HUES48 (cell line): Measurements from ENCODE around the gene PLAC9.
"Not testable (repeated sequence)": the region's sequence is repeated elsewhere in the genome, so short reads cannot be mapped to it uniquely, and the experiment has no call there.

ENCODE experiments used
- H3K27ac ChIP-seq: one replicate; pipeline ENCODE4 v1.7.0; 2013; ENCODE audit warnings: low read depth, low read length, inconsistent platforms
- H3K27me3 ChIP-seq: 2 replicates; pipeline ENCODE4 v1.6.1; 2013; ENCODE audit warnings: mild to moderate bottlenecking, low read length; ENCODE audit not compliant: control insufficient read depth, insufficient read depth
- H3K36me3 ChIP-seq: 2 replicates; pipeline ENCODE4 v1.6.1; 2013; ENCODE audit warnings: low read length; ENCODE audit not compliant: control insufficient read depth, insufficient read depth
- H3K4me1 ChIP-seq: 2 replicates; pipeline ENCODE4 v1.6.1; 2013; ENCODE audit warnings: mild to moderate bottlenecking, low read length; ENCODE audit not compliant: control insufficient read depth, insufficient read depth
- H3K4me3 ChIP-seq: 2 replicates; pipeline ENCODE4 v1.5.1; 2013; ENCODE audit warnings: mild to moderate bottlenecking, low read depth, low read length
- H3K9ac ChIP-seq: 2 replicates; pipeline ENCODE4 v1.6.1; 2013; ENCODE audit warnings: mild to moderate bottlenecking, low read depth, low read length, moderate library complexity
- H3K9me3 ChIP-seq: 2 replicates; pipeline ENCODE4 v1.6.1; 2013; ENCODE audit warnings: low read length; ENCODE audit not compliant: control insufficient read depth, insufficient read depth

The PLAC9 gene

DNA sequence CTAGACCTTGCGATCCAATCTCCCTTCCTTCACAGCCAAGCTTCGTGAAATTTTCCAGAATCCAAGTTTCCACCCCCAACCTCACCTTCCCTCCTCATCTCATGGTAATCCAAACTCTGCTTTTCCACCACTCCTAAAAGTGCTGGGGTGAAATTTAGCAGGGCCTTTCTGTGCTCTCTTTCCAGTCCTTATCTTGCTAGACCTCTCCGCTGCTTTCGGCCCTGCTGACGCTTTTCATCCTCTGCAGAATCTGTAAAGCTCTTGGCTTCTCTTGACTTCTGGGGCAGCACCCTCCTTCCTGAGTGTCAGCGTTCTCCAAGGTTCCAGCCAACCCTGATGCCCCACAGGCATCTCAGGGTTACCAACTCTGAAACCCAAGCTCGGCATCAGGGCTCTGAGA, 7.7 kb downstream of the PLAC9 start:
- no peak overlapping the region for H3K9ac ChIP-seq
- H3K4me1 ChIP-seq: peaks cover 2% of the 10 kb centered on the region; the same call in 1 of the 2 replicates
- H3K9me3 ChIP-seq: no peaks in the 10 kb centered on the region
- H3K27me3 ChIP-seq: no peaks in the 10 kb centered on the region
- no peak overlapping the region for H3K4me3 ChIP-seq
- no peak overlapping the region for H3K27ac ChIP-seq
- no peaks in the 10 kb centered on the region for H3K36me3 ChIP-seq

DNA sequence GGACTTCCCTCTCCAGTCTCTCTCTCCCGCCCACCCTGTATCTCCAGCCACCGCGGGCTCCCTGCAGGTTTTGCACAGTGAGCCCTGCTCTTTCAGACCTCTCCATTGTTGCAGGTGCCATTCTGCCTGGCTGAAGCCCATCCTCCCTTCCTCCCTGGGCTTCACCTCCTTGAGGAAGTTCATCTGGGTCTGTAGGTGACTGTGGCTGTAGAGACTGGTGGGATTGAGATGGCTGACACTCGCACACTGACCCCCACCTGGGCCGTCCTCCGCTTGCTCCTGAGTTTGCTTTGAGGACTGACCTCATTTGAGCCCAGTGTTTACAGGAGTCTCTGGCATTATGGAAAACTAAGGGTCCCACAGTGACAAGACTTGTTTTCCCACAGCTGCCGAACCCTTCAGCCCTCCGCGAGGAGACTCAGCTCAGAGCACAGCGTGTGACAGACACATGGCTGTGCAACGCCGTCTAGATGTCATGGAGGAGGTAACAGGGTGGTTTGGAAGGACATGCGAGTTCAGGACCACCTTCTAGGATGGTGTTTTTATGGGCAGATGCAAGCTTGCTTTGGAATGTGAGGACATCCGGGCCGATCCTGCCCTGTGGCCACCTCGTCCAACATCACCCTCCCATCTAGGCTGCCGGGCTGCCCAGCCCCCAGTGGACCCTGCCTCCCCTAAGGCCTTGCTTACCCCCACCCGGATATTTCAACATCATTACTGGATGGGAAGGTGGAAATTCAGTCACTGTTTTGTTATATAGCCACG, 9.3 kb downstream of the PLAC9 start:
- Histone ChIP-seq H3K4me1 (peaks cover 2% of the 10 kb centered on the region; the same call in 1 of the 2 replicates), H3K27me3 (no peaks in the 10 kb centered on the region), H3K36me3 (no peaks in the 10 kb centered on the region), H3K27ac (no peak overlapping the region), H3K9ac (no peak overlapping the region), H3K4me3 (no peak overlapping the region), H3K9me3 (no peaks in the 10 kb centered on the region)

DNA sequence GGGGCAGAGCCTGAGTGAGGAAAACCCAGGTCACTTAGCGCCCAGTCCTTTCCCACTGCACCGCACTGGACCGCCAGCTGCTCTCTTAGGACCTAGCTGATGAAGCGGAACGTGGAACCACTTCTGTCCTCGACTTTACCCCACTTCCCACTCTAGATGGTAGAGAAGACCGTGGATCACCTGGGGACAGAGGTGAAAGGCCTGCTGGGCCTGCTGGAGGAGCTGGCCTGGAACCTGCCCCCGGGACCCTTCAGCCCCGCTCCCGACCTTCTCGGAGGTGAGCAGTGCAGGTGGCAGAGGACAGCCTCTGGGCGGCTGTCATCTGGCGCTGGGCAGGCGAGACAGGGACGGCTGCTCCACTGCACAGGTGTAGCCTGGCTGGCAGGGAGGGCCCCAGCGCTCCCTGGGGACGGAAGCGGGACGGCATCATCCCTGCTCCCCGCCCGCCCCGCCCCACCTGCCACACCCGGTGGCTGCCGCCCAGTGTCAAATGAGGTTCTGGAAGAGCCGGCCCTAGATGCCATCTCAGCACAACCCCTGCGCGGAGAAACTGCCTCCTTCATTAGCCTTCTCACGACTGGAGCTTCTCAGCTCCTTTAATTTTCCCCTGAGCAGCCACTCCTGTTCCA, 11.7 kb downstream of the PLAC9 start:
- Histone ChIP-seq H3K36me3 (no peaks in the 10 kb centered on the region), H3K9ac (no peak overlapping the region), H3K27me3 (no peaks in the 10 kb centered on the region), H3K4me1 (no peaks in the 10 kb centered on the region), H3K4me3 (no peak overlapping the region), H3K27ac (no peak overlapping the region), H3K9me3 (no peaks in the 10 kb centered on the region)

DNA sequence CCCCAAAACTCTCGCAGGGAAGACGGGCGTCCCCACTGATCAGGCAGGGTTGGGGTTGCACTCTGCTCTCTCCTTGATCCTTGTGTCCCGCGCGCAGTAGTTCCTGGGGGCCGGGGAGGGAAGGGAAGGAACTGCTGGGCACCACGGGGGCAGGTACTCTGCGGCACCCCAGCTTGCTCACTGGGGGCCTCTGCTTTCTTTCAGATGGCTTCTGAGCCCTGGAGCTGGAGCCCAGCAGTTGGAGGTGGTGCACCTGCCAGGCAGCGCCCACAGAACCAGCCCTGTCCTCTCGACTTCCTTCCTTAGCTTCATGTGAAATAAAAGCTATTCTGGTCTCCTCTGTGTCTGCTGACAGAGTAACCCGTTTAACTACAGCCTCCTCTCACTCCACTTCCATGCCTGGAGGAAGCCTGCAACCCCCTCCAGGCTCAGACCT, 12.2 kb downstream of the PLAC9 start:
- no peaks in the 10 kb centered on the region for H3K4me1 ChIP-seq
- H3K27ac ChIP-seq: no peak overlapping the region
- no peak overlapping the region for H3K4me3 ChIP-seq
- no peaks in the 10 kb centered on the region for H3K9me3 ChIP-seq
- no peaks in the 10 kb centered on the region for H3K36me3 ChIP-seq
- H3K9ac ChIP-seq: no peak overlapping the region
- no peaks in the 10 kb centered on the region for H3K27me3 ChIP-seq

DNA sequence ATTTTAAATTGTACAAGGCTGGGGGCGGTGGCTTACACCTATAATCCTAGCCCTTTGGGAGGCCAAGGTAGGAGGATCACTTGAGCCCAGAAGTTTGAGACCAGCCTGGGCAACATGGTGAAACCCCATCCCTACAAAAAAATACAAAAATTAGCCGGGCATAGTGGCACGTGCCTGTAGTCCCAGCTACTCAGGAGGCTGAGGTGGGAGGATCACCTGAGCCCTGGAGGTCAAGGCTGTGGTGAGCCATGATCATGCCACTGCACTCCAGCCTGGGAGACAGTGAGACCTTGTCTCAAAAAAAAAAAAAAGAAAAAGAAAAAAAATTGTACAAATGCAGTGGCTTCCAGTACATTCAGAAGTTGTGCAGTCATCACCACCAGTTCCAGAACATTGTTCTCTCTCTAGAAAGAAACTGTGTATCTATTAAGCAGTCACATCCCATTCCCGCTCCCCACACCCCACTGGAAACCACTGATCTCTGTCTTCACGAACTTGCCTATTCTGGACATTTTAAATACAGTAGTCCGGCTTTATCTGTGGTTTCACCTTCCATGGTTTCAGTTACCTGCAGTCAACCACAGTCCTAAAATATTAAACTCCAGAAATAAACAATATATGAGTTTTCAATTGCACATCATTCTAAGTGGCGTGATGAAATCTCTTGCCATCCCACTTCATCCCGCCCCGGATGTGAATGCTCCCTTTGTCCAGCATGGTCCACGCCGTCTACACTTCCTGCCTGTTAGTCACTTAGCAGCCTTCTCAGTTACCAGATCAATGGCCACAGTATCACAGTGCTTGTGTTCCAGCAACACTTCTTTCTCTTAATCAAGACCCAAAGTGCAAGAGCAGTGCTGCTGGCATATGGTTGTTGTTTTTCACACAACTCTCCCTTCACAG, 13.1 kb downstream of the PLAC9 start:
- H3K27me3 ChIP-seq, H3K27ac ChIP-seq, H3K4me1 ChIP-seq, H3K9me3 ChIP-seq, H3K36me3 ChIP-seq, H3K9ac ChIP-seq, H3K4me3 ChIP-seq: not testable (repeated sequence)

DNA sequence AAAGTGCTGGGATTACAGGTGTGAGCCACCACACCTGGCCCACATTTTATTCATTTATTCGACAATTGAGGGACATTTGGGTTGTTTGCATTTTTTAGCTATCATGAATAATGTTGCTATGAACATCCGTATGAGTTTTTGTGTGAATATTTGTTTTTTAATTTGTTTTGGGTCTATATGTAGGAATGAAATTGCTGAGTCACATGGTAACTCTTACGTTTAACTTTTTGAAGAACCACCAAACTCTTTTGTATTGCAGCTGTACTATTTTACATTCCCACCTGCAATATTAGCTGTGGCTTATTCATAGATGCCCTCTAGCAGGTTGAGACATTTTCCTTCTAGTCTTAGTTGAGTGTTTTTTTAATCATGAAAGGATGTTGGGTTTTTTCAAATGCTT, 14.4 kb downstream of the PLAC9 start:
- Histone ChIP-seq H3K27ac (no peak overlapping the region), H3K4me1 (peaks cover 4% of the 10 kb centered on the region), H3K4me3 (no peak overlapping the region), H3K36me3 (0 out of 2 replicates have a peak, but pooled peaks cover under 1% of the 10 kb centered on the region), H3K27me3 (no peaks in the 10 kb centered on the region), H3K9me3 (no peaks in the 10 kb centered on the region), H3K9ac (no peak overlapping the region)

DNA sequence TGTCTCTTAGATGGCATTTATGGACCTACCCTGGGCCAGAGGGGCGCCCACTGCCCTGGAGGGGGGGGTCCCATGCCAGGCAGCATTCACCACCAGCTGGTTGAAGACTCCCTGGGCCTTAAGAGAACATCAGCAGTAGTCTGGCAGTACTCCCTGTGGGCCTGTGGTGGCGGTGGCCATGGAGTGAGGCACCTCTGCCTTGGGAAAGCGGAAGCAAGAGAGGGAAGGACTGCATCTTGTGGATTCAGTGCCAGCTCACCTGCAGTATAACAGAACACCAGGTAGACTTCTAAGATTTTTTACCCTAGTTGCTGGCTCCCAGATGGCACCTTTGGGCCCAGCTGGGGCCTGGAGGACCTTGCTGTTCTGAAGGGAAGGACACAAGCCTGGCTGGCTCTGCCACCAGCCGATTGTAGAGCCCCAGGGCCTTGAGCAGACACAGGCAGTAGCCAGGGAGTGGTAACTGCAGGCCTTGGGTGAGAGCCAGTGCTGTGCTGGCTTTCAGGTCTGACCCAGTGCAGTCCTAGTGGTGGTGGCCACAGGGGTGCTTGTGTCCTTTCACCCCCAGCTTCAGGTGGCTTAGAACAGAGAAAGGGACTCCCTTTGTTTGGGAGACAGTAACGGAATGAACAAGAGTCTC, 15.8 kb downstream of the PLAC9 start:
- Histone ChIP-seq H3K9ac (no peak overlapping the region), H3K9me3 (no peaks in the 10 kb centered on the region), H3K4me1 (peaks cover 4% of the 10 kb centered on the region), H3K4me3 (no peak overlapping the region), H3K36me3 (peaks cover 5% of the 10 kb centered on the region; the same call in 1 of the 2 replicates), H3K27me3 (no peaks in the 10 kb centered on the region), H3K27ac (no peak overlapping the region)

DNA sequence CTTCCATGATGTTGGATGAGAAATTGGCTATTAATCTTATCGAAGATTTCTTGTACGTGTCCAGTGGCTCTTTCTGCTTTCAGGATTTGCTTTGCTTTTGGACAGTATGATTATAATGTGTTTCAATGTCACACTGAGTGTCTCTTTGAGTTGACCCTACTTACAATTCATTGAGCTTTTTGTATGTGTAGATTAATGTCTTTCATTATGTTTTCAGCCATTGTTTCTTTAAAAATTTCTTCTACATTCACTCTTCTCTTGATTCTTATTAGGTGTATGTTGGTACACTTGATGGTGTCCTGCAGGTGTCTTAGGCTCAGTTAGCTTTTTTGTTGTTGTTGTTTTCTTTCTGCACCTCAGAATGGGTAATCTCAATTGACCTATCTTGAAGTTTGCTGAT, 16.6 kb downstream of the PLAC9 start:
- H3K27ac ChIP-seq: no peak overlapping the region
- H3K4me1 ChIP-seq: peaks cover 4% of the 10 kb centered on the region
- no peaks in the 10 kb centered on the region for H3K27me3 ChIP-seq
- no peak overlapping the region for H3K4me3 ChIP-seq
- no peak overlapping the region for H3K9ac ChIP-seq
- no peaks in the 10 kb centered on the region for H3K9me3 ChIP-seq
- peaks cover 5% of the 10 kb centered on the region; the same call in 1 of the 2 replicates for H3K36me3 ChIP-seq

DNA sequence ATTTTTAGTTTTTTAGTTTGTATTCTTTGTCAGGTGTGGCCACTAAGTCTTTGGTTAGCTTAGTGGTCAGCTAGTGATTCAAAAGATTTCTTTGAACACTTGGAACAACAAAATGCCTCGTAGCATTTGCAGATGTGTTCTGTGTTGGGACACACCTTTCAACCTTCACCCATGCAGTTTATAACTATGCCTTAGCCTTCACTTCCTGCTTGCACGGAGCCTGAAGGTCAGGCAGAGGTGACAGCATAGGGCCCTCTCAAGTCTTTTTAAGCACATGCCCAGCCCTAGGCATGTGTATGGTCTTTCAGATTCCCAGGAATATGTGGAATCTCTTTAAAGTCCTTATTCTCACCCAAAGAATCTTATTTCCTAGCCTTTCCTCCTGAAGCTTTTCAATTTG, 17.6 kb downstream of the PLAC9 start:
- Histone ChIP-seq H3K27ac (no peak overlapping the region), H3K9me3 (no peaks in the 10 kb centered on the region), H3K36me3 (peaks cover 13% of the 10 kb centered on the region), H3K27me3 (no peaks in the 10 kb centered on the region), H3K4me1 (peaks cover 4% of the 10 kb centered on the region), H3K9ac (no peak overlapping the region), H3K4me3 (no peak overlapping the region)

DNA sequence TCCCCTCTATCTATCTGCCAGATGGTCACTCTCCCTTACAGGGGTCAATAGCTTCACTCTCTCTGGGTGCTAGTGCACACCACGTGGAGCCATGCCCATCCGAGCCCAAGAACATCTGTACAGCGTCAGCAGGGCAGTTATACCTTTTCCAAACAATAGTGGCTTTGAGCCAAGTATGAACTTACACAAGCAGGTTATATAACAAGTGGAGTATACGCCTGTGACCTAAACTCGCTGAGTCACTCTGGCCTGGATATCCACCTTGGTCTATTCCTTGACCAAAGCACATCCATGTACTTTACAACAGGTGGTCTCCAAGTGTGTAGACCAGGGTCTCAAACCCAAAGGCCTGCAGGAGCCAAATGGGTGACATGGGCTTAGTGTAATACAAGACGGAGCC, 20.3 kb downstream of the PLAC9 start:
- Histone ChIP-seq H3K4me1 (peaks cover 4% of the 10 kb centered on the region), H3K36me3 (peaks cover 31% of the 10 kb centered on the region), H3K27ac (no peak overlapping the region)

More for the DNA sequence above, 20.3 kb downstream of the PLAC9 start:
- no peaks in the 10 kb centered on the region for H3K27me3 ChIP-seq
- no peaks in the 10 kb centered on the region for H3K9me3 ChIP-seq
- H3K4me3 ChIP-seq: no peak overlapping the region
- no peak overlapping the region for H3K9ac ChIP-seq
